HepG2 (cell line): Measurements from ENCODE around the gene BROX. TPM values are rescaled to one million over a fixed set of nuclear protein-coding genes. Genes with fewer than 3 reads are reported as not detected.

Experiments used
- ATAC-seq: fragments of 200-7000 bp; cut with Tn5 transposase; 3 replicates; pipeline ENCODE4 v1.9.1; 2020; ENCODE audit warnings: mild to moderate bottlenecking, moderate library complexity
- BruUV-seq: library from RNA; stranded (reverse); fragments of 400-500 nt; replicated peaks from 2 replicates; lab custom pipeline; 2021; lab: Mats Ljungman, UMichigan
- CTCF ChIA-PET: fragments of 300-600 bp; formaldehyde crosslinking; extraction: SDS; loops from one replicate; lab custom pipeline; 2021; ENCODE audit warnings: low total read pairs, inconsistent platforms, low intra/inter-chr PET ratio; lab: Yijun Ruan, JAX
- POLR2A ChIA-PET: fragments of 350-600 bp; sonication (Branson Sonifier 250); formaldehyde crosslinking; loops from one replicate; lab custom pipeline; 2020; ENCODE audit warnings: antibody characterized with exemption, inconsistent platforms; lab: Yijun Ruan, JAX
- DNase-seq: peaks from one replicate; pipeline ENCODE4 v3.0.0-alpha.2; 2015; ENCODE audit warnings: low spot score
- FAIRE-seq: peaks from 3 replicates; lab custom pipeline; 2011; peaks lifted over from hg19 to GRCh38; lab: Jason Lieb, UNC
- H2AFZ ChIP-seq: one replicate; pipeline ENCODE4 v1.6.1; 2011; ENCODE audit warnings: low read length, inconsistent platforms
- H3K27ac ChIP-seq: fragments of 300-600 bp; 3 replicates; pipeline ENCODE4 v1.8.0; 2011; ENCODE audit warnings: mixed run types, mild to moderate bottlenecking, mixed read lengths, low read length, inconsistent platforms; ENCODE audit not compliant: insufficient read depth; ENCODE audit errors: extremely low read length
- H3K27me3 ChIP-seq, 2 experiments: fragments of 200-600 bp in 1 of 2; 2 replicates in 1 of 2; 3 replicates in 1 of 2; pipeline versions ENCODE4 v1.6.0 to v1.8.0; 2011; ENCODE audit warnings: low read length in 2 of 2, mild to moderate bottlenecking in 2 of 2, moderate library complexity in 2 of 2, inconsistent platforms in 1 of 2; ENCODE audit not compliant: insufficient read depth in 2 of 2, control insufficient read depth in 1 of 2
- H3K36me3 ChIP-seq, 2 experiments: fragments of 200-600 bp in 1 of 2; replicated peaks in 1 of 2; 2 replicates in 1 of 2; 3 replicates in 1 of 2; pipeline versions ENCODE4 v1.5.1 to v1.8.0; 2011; ENCODE audit warnings: low read length in 2 of 2, inconsistent platforms in 1 of 2; ENCODE audit not compliant: insufficient read depth in 2 of 2, control insufficient read depth in 1 of 2
- H3K4me1 ChIP-seq: 2 replicates; pipeline ENCODE4 v1.5.1; 2012; ENCODE audit warnings: low read length, inconsistent platforms; ENCODE audit not compliant: insufficient read depth
- H3K4me2 ChIP-seq: 2 replicates; pipeline ENCODE4 v1.6.0; 2011; ENCODE audit warnings: low read depth, low read length, inconsistent platforms
- H3K4me3 ChIP-seq, 3 experiments: fragments of 200-600 bp in 1 of 3; sonication (generic), shearing (Covaris generic) in 1 of 3; replicated peaks in 1 of 3; 2 replicates each; pipeline ENCODE4 v1.5.1; 2011 to 2016; ENCODE audit warnings: low read length in 3 of 3, inconsistent platforms in 2 of 3, low read depth in 2 of 3, mild to moderate bottlenecking in 2 of 3, control low read depth in 1 of 3, mixed read lengths in 1 of 3; ENCODE audit not compliant: insufficient read depth in 1 of 3
- H3K79me2 ChIP-seq: one replicate; pipeline ENCODE4 v1.6.1; 2011; ENCODE audit warnings: low read length, inconsistent platforms; ENCODE audit not compliant: insufficient read depth
- H3K9ac ChIP-seq: 2 replicates; pipeline ENCODE4 v1.6.0; 2011; ENCODE audit warnings: mild to moderate bottlenecking, low read depth, low read length, inconsistent platforms; ENCODE audit not compliant: insufficient read depth
- H3K9me3 ChIP-seq: 2 replicates; pipeline ENCODE4 v1.5.1; 2012; ENCODE audit warnings: mild to moderate bottlenecking, low read length
- H4K20me1 ChIP-seq: 2 replicates; pipeline ENCODE4 v1.6.0; 2011; ENCODE audit warnings: inconsistent platforms, mild to moderate bottlenecking, low read length, moderate library complexity; ENCODE audit not compliant: insufficient read depth
- HES4 ChIP-seq: sonication (generic); formaldehyde crosslinking; IDR thresholded peaks from 2 replicates; pipeline ENCODE4 v1.9.0; 2021; ENCODE audit warnings: mild to moderate bottlenecking, missing genetic modification reagents, borderline replicate concordance
- KDM5B ChIP-seq: sonication (generic); formaldehyde crosslinking; IDR thresholded peaks from 2 replicates; pipeline ENCODE4 v1.4.0; 2020; ENCODE audit warnings: missing genetic modification reagents, mild to moderate bottlenecking, borderline replicate concordance
- MBNL3 ChIP-seq: fragments of 250-450 bp; sonication (Bioruptor Pico); conservative IDR thresholded peaks from 2 replicates; pipeline ENCODE4 v1.8.0; 2022; ENCODE audit warnings: mild to moderate bottlenecking, inconsistent platforms
- NBN ChIP-seq: fragments of 450-650 bp; conservative IDR thresholded peaks from 2 replicates; pipeline ENCODE4 v1.6.1; 2017
- TEAD3 ChIP-seq: optimal IDR thresholded peaks from 2 replicates; pipeline ENCODE3; 2016; ENCODE audit warnings: borderline replicate concordance
- ZNF101 ChIP-seq: sonication (generic); formaldehyde crosslinking; IDR thresholded peaks from 2 replicates; pipeline ENCODE4 v1.4.0; 2020; ENCODE audit warnings: mild to moderate bottlenecking, low read depth, missing genetic modification reagents, borderline replicate concordance
- ZNF264 ChIP-seq: sonication (generic); formaldehyde crosslinking; IDR thresholded peaks from 2 replicates; pipeline ENCODE4 v1.4.0; 2020; ENCODE audit warnings: missing genetic modification reagents
- ZNF580 ChIP-seq: IDR thresholded peaks from 2 replicates; pipeline ENCODE4 v1.6.1; 2016; ENCODE audit warnings: low read depth, borderline replicate concordance
- ZNF644 ChIP-seq: IDR thresholded peaks from 2 replicates; pipeline ENCODE4 v1.6.1; 2016; ENCODE audit warnings: low read depth
- ZNF7 ChIP-seq: IDR thresholded peaks from 2 replicates; pipeline ENCODE4 v1.6.1; 2016; ENCODE audit warnings: missing biosample characterization, missing genetic modification reagents
- ZNF773 ChIP-seq: sonication (generic); formaldehyde crosslinking; IDR thresholded peaks from 2 replicates; pipeline ENCODE4 v1.4.0; 2020; ENCODE audit warnings: missing genetic modification reagents, borderline replicate concordance
- WGBS: methylation state at CpG from one replicate; pipeline ENCODE4 v1.1.6; 2017; ENCODE audit warnings: low lambda C conversion rate; 5-methylcytosine and 5-hydroxymethylcytosine counted together
- in situ Hi-C: cut with HindIII; loops from 2 replicates; pipeline ENCODE4 v1.10.0; 2017; ENCODE audit warnings: low pct_unique_long_range_greater_than_20kb; ENCODE audit not compliant: extremely low pct_ligation_motif_present
- intact Hi-C: fragments of 100-400 bp; cut with micrococcal nuclease; formaldehyde crosslinking; loops from one replicate; pipeline ENCODE4 v1.10.0; 2022; ENCODE audit not compliant: unreplicated experiment
- polyA plus RNA-seq, 8 experiments: library from polyadenylated mRNA; depleted of rRNA in 3 of 8; stranded (reverse) in 7 of 8; unstranded in 1 of 8; fragments of >200 nt; fragmentation: Illumina TruSeq in 4 of 8; extraction: Trizol in 4 of 8; gene quantifications; 2 replicates each; pipeline versions ENCODE4 v1.2.1 to v1.2.3, GENCODE V29; 2011 to 2016; ENCODE audit warnings: low read depth in 4 of 8, missing spikeins in 1 of 8, mixed read lengths in 1 of 8; ENCODE audit not compliant: insufficient read depth in 1 of 8
- total RNA-seq, 5 experiments: library from RNA; depleted of rRNA; stranded (reverse); fragments of >200 nt; fragmentation: Illumina TruSeq; extraction: Trizol; gene quantifications; 2 replicates each; pipeline ENCODE4 v1.2.3, GENCODE V29; 2016; ENCODE audit warnings: low read depth in 1 of 5

The BROX gene
- total and polyA plus RNA-seq, 2 of the 13 experiments (the other 11 are each of a cell fraction or from before 2014, with no cell fraction given): 4.4 to 33.2 TPM

GRCh38 chr1:222702210-222702609 is 10.2 kb upstream of the BROX start:
- CTCF ChIA-PET: no interaction called here
- Histone ChIP-seq H3K4me2 (no peak overlapping the region), H3K9me3 (no peaks in the 10 kb centered on the region), H3K36me3 (peaks cover 0 to 10% of the 10 kb centered on the region in 2 experiments; a peak in 1 of 5 replicates), H2AFZ (no peak overlapping the region), H3K9ac (no peak overlapping the region), H3K4me1 (no peaks in the 10 kb centered on the region), H3K79me2 (peaks cover 11% of the 10 kb centered on the region), H4K20me1 (no peaks in the 10 kb centered on the region)
- ATAC-seq (no peak), FAIRE-seq (no peak)
- TF ChIP-seq ZNF264 (CRISPR knock-in tag) (no peak), TEAD3 (CRISPR knock-in tag) (no peak), HES4 (CRISPR knock-in tag) (no peak), ZNF644 (no peak), NBN (no peak), MBNL3 (no peak), ZNF7 (CRISPR knock-in tag) (no peak), ZNF580 (CRISPR knock-in tag) (no peak), ZNF101 (CRISPR knock-in tag) (no peak)
- TF ChIP-seq, all 625 proteins: peak for 0
- intact Hi-C loops: no loop called here
- POLR2A ChIA-PET: no interaction called here
- Histone ChIP-seq H3K27ac (no peak overlapping the region), H3K27me3 (no peaks in the 10 kb centered on the region), H3K4me3 (no peak overlapping the region)
- no TSS peak for BruUV-seq
- DNase-seq: no peak
- 98% methylated on average over 4 of the region's 4 CpGs for WGBS
- in situ Hi-C loops: no loop called here

GRCh38 chr1:222704260-222704659 is 8.1 kb upstream of the BROX start:
- in situ Hi-C loops (no loop called here), intact Hi-C loops (no loop called here)
- H4K20me1 ChIP-seq: no peaks in the 10 kb centered on the region
- peaks cover 0 to 10% of the 10 kb centered on the region in 2 experiments; a peak in 1 of 5 replicates for H3K36me3 ChIP-seq
- POLR2A ChIA-PET: no interaction called here
- DNase-seq: no peak
- no peak for ATAC-seq
- no TSS peak for BruUV-seq
- 94% methylated on average over 1 of the region's 1 CpG for WGBS
- H3K79me2 ChIP-seq: peaks cover 19% of the 10 kb centered on the region
- H3K4me3 ChIP-seq: no peak overlapping the region
- TF ChIP-seq KDM5B (CRISPR knock-in tag) (no peak), ZNF773 (CRISPR knock-in tag) (no peak)
- H2AFZ ChIP-seq: no peak overlapping the region
- no peaks in the 10 kb centered on the region for H3K9me3 ChIP-seq
- H3K27me3 ChIP-seq: no peaks in the 10 kb centered on the region
- H3K4me2 ChIP-seq: no peak overlapping the region
- H3K9ac ChIP-seq: no peak overlapping the region
- CTCF ChIA-PET: no interaction called here
- no peak for FAIRE-seq
- H3K4me1 ChIP-seq: peaks cover 5% of the 10 kb centered on the region
- no peak overlapping the region for H3K27ac ChIP-seq
